ENCODE results near the gene NKX2-4.
"Not testable (repeated sequence)": the region's sequence is repeated elsewhere in the genome, so short reads cannot be mapped to it uniquely, and the experiment has no call there.

NKX2-4 gene

DNA sequence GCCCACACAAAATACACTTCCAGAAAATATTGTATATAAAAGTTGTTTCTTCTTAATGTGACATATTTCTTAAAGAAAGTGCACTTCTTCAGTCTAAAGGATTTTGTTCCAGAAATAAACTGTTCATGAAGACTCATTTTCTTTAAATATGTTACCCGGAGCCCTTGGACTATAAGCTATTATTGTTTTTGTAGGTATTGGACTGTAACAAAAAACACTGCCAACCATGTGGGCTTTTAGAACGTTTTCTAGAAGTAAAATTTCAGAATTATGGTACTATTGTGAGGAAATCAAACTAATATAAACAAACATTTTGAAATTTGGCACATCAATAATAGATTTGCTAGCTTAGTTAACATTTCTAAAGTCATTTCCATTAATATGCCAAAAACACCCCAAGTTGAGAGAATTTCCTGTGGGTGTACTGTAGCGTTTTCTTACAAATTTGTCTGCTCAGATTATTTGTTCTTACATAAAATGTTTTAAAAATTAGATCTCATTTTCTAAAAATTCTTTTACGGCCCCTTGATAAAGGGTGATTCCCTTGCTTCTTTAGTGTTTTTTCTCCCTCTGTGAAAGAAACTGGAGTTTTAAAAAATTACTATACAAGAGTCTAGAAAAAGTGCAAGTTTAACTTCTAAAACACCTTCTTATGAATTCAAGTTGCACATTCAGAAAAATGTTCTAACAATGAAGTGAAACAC lies 3.4 kb downstream of the NKX2-4 start:
- no peak for DNase-seq (ENCODE audit: low read depth)

DNA sequence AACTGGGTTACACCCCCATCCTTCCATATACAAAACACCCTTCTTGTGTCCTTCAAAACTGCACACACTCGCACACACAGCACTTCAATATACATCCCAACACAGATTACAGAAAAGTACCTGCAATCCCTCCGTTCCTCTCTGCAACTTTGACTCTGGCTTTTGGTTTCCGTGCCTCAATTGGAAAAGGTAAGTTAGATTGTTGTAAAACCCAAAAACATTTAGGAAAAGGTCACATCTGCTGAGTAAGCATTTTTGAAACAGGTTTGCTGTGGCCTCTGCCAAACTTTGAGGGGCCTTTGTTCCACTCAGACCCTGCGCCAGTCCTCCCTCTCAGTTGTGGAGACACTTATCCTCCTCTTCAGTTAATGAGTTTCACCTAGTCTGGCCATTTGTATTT lies 4.2 kb downstream of the NKX2-4 start:
- DNase-seq (ENCODE audit: low read depth), result no peak

DNA sequence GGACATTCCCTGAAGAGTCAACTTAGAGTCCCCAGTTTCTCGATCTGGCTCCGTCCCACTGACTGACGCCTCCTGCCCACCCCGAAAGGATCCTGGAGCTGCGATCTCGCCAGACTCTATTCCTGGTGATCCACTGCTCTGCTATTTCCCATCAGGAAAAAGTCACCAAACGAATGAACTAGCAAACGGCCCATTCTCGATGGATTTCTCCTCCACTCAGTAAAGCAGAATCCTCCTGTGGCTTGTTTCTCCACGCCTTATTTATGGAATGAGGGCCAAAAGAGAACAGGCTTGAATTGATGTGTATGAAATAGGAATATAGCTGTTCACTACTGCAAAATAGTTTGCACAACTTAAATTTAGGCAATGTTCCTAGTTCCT lies 5.4 kb downstream of the NKX2-4 start:
- no peak for DNase-seq (ENCODE audit: low read depth)

DNA sequence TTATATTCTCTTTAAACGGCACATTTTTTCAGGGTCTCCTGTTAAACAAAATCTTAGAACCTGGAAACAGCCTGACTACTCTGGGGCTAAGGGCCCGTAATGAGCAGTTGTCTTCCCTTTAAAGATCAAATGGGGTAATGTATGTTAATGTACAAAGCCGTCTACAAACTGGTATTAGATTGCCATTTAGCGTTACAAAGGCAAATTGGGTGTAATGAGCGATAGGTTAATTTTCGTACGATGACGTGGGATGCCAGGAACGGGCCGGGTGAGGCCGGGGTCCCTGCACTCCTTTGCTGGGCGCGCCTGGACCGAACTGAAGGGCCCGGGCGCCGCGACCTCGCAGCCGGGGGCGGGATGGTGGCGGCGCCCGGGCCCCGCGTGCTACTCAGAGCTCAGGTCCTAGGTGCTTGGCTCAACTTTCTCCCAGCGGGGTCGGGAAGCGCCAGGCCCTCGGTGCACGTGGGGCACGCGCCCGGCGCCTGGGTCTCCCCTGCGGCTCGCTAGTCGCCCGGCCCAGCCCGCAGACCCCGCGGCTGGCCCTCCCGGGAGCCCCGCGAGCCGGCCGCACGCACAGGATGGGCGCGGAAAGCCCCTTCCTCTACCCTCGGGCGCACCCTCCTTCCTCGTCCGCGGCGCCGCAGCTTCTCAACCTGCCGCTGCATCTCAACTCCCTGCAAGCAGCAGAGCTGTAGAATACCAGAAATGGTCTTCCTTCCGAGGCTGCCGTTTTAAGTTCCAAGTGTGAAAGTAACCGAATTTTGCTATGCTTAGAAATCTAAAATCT lies 5.9 kb downstream of the NKX2-4 start:
- no peak for DNase-seq (ENCODE audit: low read depth)

DNA sequence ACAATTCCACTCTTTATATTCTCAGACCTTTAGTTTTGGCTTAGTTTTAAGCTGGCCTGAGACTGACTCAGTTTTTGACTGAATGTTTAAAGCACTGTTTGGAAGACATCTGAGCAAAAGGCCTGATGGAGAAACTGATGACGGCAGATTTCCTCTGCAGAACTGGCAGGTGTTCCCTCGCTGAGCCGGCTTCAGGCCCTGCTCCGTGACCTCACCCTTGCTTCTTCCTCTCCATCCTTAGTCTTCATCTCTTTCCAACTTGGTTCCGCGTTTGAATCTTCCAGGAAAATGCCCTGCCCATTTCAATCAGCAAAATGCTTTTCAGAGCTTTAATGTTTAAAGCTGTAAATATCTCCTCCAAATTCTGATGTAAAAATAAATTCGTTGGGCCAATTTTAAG lies 6.6 kb downstream of the NKX2-4 start:
- no peak for DNase-seq (ENCODE audit: low read depth)

DNA sequence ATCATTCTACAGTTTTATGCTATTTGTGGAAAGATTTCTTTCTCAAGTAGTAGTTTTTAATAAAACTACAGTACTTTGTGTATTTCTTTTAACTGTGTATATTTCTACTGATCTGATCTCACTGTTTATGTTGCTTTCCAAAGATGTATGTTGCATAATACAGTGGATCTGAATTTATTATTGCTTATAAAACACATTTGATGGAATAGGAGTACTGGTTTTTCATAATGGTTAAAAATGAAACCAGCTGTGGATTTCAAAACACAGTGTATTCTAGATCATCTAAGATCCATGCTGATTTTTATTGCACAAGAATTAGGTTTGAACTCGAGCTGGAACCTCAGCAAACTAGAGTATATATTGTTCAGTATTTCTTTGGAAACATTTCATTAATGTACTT lies 8.0 kb downstream of the NKX2-4 start:
- no peak for DNase-seq (ENCODE audit: low read depth)

DNA sequence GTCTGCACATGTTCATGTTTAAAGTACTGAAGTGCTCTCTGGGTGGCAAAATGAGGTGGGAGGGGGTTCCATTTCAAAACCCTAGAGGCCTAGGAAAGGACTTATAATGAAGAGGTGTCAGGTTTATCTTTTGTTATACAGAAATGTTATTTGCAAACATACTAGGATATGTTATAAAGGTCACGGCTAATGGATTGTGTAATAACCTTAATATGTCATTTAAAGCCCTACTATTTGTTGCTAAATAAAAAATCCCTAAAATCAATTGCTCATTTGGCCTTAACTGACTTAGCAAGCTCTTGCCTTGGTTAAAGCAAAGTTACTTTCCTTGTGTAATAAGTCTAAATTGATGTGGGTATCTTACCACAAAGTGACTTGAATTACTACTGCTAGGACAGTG lies 8.8 kb downstream of the NKX2-4 start:
- DNase-seq (ENCODE audit: low read depth), result no peak

DNA sequence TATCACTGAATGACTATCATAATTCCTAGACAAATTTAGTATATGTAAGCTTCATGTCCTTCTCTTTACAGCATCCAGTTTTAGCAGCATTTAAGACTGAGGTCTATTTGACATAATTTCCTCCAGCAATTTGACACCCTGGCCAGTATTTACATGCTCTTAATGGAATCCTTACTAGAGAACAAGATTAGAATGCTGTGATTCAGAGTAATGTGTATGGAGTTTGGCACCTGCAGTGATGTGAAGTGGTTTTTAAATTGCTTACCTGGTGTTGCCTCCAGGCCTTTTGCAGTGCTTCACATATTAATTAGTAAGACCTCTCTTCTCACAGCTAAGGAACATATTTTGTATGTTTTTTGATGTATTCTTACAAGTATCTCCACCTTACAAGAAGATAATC lies 9.8 kb downstream of the NKX2-4 start:
- DNase-seq (ENCODE audit: low read depth), result no peak

DNA sequence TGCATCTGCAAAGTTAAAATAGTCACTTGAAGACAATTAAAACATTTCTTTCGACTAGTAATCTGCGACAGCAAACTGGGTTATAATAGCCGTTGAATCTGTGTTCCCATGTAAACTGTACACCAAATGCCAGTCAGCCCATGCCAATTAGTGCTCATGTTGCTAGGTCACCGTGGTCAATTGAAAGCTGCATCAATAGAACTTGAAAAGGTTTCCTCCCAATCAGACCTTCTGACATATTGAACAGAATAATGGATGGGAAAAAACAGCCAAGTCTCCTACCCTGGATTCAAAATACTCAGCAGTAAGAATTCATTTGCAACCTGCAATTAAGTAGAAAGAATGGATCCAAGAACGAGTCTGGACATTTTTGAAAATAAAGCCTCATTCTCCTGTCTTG lies 11.2 kb downstream of the NKX2-4 start:
- DNase-seq (ENCODE audit: low read depth), result no peak

DNA sequence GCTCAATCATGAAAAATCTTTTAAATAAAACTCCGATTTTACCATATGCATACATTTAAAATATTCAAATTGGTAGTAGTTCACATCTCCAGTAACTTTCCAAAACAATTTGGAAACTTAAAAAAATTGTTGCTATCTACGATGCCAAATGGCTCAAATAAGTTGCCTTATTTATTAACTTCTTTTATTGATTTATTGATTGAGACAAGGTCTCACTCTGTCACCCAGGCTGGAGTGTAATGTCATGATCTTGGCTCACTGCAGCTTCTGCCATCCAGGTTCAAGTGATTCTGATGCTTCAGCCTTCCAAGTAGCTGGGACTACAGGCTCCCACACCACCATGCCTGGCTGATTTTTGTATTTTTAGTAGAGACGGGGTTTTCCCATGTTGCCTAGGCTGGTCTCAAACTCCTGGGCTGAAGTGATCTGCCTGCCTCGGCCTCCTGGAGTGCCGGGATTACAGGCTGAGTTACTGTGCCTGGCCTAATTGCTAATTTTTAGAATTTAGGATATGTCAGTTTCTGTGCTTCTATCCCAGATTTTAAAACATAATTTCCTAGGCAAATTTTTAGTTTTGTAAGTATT lies 12.9 kb downstream of the NKX2-4 start:
- no peak for DNase-seq (ENCODE audit: low read depth)

DNA sequence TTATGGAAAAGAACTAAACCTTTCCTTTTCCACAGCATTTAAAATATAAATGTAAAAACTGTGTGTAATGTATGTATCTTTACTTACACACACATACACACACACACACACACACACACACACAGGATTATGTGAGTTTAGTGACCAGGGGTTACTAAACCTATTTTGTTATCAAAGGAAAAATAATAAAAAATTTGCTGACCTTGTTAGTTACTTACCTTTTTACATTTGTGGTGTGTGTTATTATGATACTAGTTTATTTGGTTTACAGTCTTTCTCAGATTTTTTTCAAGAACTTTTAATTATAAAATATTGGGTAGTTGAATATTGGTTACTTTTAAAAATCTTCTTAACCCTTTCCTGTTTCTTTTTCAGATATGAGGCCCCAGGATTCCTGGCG lies 15.7 kb downstream of the NKX2-4 start:
- DNase-seq (ENCODE audit: low read depth), result no peak

DNA sequence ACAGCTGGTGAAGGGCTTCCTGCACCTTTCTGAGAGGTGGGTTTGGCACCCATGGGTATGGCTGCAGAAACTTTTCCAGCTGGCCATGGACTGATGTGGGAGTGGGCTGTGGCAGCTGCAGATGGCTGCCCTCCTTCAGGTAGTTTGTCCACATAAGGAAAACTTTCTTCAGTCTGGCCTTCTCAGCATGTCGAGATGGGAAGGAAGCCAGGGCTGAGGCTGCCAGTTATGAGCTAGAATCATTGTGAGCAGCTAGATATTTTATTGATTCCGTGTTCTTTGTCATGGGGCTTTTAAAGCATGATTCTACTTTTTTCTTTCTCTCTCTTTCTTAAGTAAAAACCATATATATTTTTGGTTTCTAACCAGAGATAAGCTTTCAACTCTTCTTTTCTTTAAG lies 16.6 kb downstream of the NKX2-4 start:
- DNase-seq (ENCODE audit: low read depth), result no peak

DNA sequence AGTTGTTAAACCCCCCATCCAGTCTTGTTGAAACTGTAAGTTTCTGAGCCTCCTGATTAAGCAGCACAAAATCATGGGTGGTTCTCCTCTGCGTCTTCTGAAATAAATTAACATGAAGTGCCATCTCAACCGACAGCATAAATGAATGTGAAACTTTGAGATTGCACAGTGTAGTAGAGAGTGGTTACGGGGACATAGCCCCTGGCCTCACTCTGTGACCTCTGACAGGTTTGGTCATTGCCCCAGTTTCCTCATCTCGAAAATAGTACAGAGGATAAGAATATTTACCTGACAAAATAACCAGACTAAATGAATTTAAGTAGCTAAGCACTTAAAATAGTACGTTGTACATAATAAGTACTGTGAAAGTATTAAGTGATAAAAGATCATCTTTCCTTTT lies 19.1 kb downstream of the NKX2-4 start:
- no peak for DNase-seq (ENCODE audit: low read depth)

DNA sequence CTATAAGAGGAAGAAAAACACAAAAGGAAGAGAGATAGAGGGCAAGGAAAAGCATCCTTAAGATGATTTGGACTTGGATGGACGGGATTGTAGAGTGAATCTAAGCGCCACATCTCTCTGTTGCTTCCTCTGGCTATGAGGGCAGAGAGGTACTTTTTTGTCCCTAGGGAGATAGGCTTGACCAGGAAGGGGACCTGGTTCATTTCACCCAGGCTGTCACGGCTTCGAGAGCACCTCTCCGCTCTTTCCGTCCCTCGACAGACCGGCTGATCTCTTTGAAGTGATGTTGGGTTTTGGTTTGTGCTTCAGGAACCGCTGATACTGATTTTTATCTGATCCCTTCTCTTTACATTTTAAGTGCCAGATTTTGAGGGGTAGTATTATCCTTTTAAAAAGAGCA lies 19.6 kb downstream of the NKX2-4 start:
- no peak for DNase-seq (ENCODE audit: low read depth)

DNA sequence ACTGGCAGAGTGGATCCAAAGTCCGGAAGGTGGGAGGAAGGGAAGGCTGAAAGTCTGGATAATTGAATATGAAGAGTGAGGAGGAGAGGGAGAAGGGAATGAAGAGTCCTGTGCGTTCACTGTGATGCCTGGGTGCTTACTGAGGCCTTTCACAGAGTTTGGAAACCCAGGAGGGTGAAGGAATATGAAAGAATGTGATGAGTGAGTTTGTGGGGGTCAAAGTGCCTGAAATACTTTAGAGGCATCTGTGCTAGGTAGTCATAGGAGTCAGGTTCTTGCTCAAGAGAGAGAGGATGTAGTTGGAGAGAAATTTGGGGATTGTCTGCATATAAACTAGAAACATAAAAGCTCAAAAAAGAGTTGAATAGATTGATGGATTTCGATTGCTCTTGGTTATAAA lies 20.7 kb downstream of the NKX2-4 start:
- DNase-seq (ENCODE audit: low read depth), result no peak

DNA sequence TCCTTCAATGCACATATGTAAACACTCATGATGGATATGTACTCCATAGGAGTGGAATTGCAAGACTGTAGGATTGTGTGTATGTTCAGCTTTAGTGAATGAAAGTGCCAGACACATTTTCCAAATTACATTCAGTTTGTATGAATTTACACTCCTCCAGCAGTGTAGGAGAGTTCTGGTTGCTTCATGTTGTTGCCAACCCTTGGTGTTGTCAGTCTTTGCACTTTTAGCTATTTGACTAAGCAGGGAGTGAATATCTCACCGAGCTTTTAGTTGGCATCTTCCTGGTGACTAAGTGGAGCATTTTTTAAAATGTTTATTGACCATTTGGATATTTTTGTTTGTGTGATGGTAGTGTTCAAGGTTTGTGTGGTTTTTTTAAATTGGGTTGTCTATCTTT lies 23.9 kb downstream of the NKX2-4 start:
- DNase-seq (ENCODE audit: low read depth), result no peak

DNA sequence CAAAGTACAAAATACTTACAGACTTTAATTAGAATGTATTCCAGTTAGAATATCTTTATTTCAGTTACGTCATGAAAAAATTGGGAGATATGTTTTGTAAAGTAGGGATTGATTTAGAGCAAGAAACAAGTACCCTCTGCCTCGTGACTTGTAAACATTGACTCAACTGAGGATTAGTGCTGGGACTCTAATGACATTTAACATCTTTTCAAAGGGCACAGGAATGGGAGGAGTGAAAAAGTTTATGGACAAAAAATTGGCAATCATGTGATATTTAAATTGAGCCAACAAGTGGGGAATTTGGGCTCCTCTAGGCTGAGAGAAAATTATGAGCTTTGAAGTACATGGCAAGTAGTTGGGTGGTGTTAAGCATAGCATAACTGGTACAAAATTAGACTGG lies 25.3 kb downstream of the NKX2-4 start:
- no peak for DNase-seq (ENCODE audit: low read depth)

DNA sequence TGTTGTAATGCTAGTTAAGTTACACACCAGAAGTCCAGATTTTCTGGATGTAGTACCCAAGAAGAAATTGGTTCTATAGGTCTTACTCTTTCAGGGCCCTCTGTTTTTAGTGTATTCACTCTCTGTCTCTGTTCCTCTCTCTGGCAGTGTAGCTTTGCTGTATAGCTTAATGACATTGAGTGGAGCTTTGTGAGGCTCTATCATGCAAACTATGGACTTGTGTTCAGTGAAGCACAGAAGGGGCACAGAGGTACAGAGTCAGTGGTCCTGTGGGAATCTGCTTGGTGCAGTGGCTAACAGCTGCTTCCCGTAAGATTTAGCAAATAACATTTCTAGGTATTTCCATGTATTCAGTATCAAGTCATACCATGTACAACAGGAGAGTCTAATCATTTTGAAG lies 26.1 kb downstream of the NKX2-4 start:
- DNase-seq (ENCODE audit: low read depth), result no peak

DNA sequence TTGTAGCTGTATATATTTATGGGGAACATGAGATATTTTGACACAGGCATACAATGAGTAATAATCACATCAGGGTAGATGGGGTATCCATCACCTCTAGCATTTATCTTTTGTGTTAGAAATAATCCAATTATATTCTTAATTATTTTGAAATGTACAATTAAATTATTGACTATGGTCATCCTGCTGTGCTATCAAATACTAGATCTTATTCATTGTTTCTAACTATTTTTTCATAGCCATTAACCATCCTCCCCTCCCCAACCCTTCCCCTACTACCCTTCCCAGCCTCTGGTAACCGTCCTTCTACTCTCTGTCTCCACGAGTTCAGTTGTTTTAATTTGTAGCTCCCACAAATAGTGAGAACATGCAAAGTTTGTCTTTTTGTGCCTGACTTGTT lies 28.5 kb downstream of the NKX2-4 start:
- no peak for DNase-seq (ENCODE audit: low read depth)

DNA sequence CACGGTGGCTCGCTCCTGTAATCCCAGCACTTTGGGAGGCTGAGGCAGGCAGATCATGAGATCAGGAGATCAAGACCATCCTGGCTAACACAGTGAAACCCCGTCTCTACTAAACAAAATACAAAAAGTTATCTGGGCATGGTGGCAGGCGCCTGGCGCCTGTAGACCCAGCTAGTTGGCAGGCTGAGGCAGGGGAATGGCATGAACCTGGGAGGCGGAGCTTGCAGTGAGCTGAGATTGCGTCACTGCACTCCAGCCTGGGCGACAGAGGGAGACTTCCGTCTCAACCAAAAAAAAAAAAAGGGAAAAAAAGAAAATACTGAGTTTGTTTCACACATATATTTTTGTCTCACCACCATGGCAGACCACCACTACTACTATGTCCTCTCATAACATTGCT lies 31.1 kb downstream of the NKX2-4 start:
- not testable (repeated sequence) for DNase-seq (ENCODE audit: low read depth)

DNA sequence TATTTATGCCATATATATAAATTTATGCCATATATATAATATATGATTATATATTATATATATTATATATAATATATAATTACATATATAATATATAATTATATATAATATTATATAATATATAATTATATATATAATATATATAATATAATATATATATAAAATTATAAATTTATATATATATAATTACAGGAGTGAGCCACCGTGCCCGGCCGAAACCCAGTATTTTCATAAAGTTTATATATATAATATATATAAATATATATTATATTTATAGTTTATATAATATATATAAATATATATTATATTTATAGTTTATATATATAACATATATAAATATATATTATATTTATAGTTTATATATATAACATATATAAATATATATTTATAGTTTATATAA lies 31.6 kb downstream of the NKX2-4 start:
- DNase-seq (ENCODE audit: low read depth), result no peak

DNA sequence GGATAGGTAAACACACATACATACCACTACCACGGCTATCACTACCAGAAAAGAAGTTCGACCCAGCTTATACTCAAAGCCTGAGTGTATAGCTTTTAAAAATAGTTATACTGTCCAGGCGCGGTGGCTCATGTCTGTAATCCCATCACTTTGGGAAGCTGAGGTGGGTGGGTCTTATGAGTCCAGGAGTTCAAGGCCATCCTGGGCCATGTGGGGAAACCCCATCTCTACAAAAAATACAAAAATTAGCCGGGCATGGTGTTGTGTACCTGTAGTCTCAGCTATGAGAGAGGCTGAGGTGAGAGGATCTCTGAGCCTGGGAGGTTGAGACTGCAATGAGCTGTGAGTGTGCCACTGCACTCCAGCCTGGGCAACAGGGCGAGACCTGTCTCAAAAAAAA lies 32.9 kb downstream of the NKX2-4 start:
- no peak for DNase-seq (ENCODE audit: low read depth)

DNA sequence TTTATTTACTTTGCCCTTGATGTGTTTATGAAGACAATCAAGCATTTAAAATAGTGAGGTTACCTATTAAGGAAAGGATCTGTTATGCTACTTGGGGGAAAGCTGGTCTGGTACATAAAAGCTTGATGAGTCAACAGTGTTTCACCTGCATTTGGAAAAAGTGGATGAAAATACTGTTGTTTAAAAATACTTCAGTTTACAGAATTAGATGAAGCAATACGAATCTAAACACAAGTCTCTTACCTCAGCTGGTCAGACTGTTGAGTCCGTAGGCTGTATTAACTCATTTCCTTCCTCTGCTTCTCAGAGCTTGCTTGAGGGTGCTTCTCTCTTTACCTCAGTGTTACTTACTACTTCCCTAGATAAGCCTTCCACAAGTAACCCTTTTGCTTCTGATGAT lies 36.1 kb downstream of the NKX2-4 start:
- DNase-seq (ENCODE audit: low read depth), result no peak

DNA sequence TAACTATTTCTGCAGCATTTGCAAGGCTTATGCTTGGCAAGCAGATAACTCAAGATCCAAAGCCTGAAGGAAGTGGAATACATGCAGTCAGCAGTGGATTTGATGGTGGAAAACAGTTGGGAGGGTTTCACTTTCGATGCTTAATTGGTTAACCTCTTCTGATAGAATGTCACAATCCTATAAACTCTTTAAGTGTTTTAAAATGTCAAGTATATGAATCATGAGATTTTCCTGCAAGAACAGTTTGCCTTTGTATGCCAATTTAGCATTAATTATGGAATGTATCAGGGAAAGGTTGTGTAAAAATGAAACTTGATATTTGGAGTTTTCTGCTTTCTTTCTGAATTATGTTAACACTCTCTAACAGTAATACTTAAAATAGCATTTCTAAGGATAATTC lies 36.6 kb downstream of the NKX2-4 start:
- no peak for DNase-seq (ENCODE audit: low read depth)

All from stimulated activated CD8-positive, alpha-beta memory T cell treated with anti-CD3 and anti-CD28 coated beads, Interleukin-4, amount 100 ng/mL, for 24 hours (primary cell).